Endothelial cell (in vitro differentiated cells): ENCODE results near the gene SIAH2. TPM values are rescaled to one million over a fixed set of nuclear protein-coding genes. Genes with fewer than 3 reads are reported as not detected.

Experiments used
- DNase-seq: peaks from one replicate; pipeline ENCODE4 v3.0.0; 2021; ENCODE audit warnings: low spot score
- H3K27ac Mint-ChIP-seq: one replicate; pipeline ENCODE4 v1.8.0; 2021; ENCODE audit warnings: mixed read lengths, inconsistent platforms; ENCODE audit not compliant: unreplicated experiment
- H3K27me3 Mint-ChIP-seq: one replicate; pipeline ENCODE4 v1.8.0; 2021; ENCODE audit warnings: mild to moderate bottlenecking, moderate library complexity, mixed read lengths, inconsistent platforms; ENCODE audit not compliant: unreplicated experiment
- H3K36me3 Mint-ChIP-seq: one replicate; pipeline ENCODE4 v1.8.0; 2021; ENCODE audit warnings: mild to moderate bottlenecking, low read depth, mixed read lengths, inconsistent platforms; ENCODE audit not compliant: unreplicated experiment
- H3K4me1 Mint-ChIP-seq: one replicate; pipeline ENCODE4 v1.8.0; 2021; ENCODE audit warnings: mild to moderate bottlenecking, mixed read lengths, inconsistent platforms; ENCODE audit not compliant: unreplicated experiment
- H3K4me3 Mint-ChIP-seq: one replicate; pipeline ENCODE4 v1.8.0; 2021; ENCODE audit warnings: mild to moderate bottlenecking, mixed read lengths, inconsistent platforms; ENCODE audit not compliant: unreplicated experiment
- H3K9me3 Mint-ChIP-seq: one replicate; pipeline ENCODE4 v1.8.0; 2021; ENCODE audit warnings: mixed read lengths, inconsistent platforms; ENCODE audit not compliant: unreplicated experiment
- total RNA-seq: library from RNA; stranded (reverse); fragmentation: NEBNext Ultra II Directional; extraction: Animal tissue kit (Norgen Biotek cat#: 25700); gene quantifications from one replicate; pipeline ENCODE4 v1.2.1, GENCODE V29; 2021; ENCODE audit not compliant: unreplicated experiment
- TF ChIP-seq, protein P1 (sequence below): fragments of 200-600 bp; sonication (generic); IDR thresholded peaks from one replicate; pipeline ENCODE4 v1.5.0; 2021; ENCODE audit warnings: antibody characterized with exemption; ENCODE audit not compliant: unreplicated experiment

The SIAH2 gene
- total RNA-seq, 1 donor from 2014 or later: 13.2 TPM

DNA sequence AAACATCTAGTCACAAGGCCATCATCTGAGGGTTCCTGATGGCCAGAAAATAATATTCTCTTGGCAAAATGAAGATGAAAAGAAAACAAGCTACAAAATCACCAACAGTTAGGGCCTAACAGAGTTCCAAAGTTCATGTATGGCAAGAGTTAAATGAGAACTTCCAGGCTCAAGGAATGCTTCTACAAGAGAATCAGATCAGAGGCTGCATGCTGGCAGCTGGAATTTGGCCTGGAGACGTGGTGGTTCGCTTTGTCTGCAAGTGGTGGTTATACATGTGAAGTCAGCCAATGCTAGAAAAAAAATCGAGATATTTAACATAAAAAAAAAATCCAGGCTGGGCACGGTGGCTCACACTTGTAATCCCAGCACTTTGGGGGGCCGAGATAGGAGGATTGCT is 5.6 kb downstream of the SIAH2 start:
- Mint-ChIP-seq H3K4me1 (peaks cover 13% of the 10 kb centered on the region), H3K9me3 (no peaks in the 10 kb centered on the region), H3K36me3 (peaks cover 6% of the 10 kb centered on the region), H3K4me3 (no peak overlapping the region), H3K27ac (no peak overlapping the region), H3K27me3 (peaks cover 5% of the 10 kb centered on the region)
- TF ChIP-seq, protein P1, sequence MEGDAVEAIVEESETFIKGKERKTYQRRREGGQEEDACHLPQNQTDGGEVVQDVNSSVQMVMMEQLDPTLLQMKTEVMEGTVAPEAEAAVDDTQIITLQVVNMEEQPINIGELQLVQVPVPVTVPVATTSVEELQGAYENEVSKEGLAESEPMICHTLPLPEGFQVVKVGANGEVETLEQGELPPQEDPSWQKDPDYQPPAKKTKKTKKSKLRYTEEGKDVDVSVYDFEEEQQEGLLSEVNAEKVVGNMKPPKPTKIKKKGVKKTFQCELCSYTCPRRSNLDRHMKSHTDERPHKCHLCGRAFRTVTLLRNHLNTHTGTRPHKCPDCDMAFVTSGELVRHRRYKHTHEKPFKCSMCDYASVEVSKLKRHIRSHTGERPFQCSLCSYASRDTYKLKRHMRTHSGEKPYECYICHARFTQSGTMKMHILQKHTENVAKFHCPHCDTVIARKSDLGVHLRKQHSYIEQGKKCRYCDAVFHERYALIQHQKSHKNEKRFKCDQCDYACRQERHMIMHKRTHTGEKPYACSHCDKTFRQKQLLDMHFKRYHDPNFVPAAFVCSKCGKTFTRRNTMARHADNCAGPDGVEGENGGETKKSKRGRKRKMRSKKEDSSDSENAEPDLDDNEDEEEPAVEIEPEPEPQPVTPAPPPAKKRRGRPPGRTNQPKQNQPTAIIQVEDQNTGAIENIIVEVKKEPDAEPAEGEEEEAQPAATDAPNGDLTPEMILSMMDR: no peak
- DNase-seq: no peak

DNA sequence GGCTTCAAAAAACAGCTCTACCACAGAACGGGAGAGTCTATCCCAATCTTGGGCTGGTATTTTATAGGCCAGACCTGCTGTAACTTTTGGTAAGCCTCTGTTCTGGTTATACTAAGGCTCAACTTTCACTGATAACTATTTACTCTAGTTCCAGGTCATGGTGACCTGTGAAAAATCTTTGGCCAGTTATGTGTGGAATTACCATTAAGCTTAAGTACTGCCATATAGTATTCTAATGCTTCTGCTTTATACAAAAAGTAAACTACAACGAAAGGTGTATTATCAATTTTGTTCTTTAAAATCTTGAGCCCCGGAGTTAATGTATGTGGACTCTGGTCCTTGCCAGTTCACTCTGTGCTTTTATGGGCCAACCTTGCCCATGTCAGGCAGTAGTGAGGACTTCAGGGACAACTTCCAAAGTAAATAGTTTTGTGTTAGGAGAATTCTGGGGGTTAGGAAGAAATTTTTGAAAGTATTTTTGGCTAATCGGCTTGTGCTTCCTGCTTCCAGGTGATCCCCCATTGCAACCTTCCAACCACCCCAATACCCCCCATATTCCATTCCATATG is 6.4 kb downstream of the SIAH2 start:
- Mint-ChIP-seq H3K4me1 (peaks cover 10% of the 10 kb centered on the region), H3K36me3 (peaks cover 6% of the 10 kb centered on the region), H3K27me3 (peaks cover 5% of the 10 kb centered on the region), H3K27ac (no peak overlapping the region), H3K4me3 (no peak overlapping the region), H3K9me3 (no peaks in the 10 kb centered on the region)
- no peak for DNase-seq
- TF ChIP-seq, protein P1: no peak

DNA sequence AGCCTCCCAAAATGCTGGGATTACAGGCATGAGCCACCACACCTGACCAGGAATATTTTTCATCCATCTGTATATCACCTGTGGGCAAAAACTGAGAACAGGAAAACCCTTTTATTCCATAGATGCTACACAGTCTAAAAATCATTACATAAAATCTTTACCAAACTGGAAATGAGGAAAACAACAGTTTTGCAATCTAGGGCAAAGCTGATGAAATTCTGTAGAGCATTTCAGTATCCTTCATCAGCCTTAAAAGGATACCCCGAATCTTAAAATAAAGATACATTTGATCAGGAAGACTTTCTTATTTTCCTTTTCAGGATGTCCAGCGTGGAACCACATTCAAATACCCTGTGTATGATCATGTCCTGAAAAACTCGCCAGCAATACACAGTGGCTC is 7.1 kb downstream of the SIAH2 start:
- no peaks in the 10 kb centered on the region for H3K9me3 Mint-ChIP-seq
- TF ChIP-seq, protein P1: no peak
- H3K4me3 Mint-ChIP-seq: no peak overlapping the region
- peaks cover 5% of the 10 kb centered on the region for H3K4me1 Mint-ChIP-seq
- DNase-seq: no peak
- peaks cover 6% of the 10 kb centered on the region for H3K36me3 Mint-ChIP-seq
- no peak overlapping the region for H3K27ac Mint-ChIP-seq
- H3K27me3 Mint-ChIP-seq: peaks cover 4% of the 10 kb centered on the region

DNA sequence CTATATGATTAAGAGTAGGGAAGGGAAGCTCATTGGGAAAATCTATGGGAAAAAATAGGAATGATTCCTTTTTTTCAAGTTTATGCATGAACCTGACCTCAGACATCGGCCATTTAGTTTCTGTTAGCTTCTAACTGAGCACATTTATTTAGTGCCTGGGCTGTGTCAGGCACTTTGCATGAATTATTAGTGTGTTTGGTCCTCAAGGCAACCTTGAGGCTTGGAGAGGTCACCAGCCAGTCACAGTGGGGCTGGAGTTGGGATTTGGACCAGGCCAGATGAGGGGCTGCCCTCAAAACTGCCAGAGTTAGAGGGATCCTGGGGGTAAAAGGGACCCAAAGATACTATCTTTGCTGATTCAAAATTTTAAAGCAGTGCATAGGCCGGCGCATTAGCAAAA is 8.1 kb downstream of the SIAH2 start:
- H3K36me3 Mint-ChIP-seq: peaks cover 6% of the 10 kb centered on the region
- H3K27ac Mint-ChIP-seq: no peak overlapping the region
- H3K4me1 Mint-ChIP-seq: no peaks in the 10 kb centered on the region
- TF ChIP-seq, protein P1: no peak
- no peak overlapping the region for H3K4me3 Mint-ChIP-seq
- H3K27me3 Mint-ChIP-seq: peaks cover 2% of the 10 kb centered on the region
- H3K9me3 Mint-ChIP-seq: no peaks in the 10 kb centered on the region
- DNase-seq: no peak

- Mint-ChIP-seq H3K36me3 (peaks cover 6% of the 10 kb centered on the region), H3K4me3 (no peak overlapping the region), H3K9me3 (no peaks in the 10 kb centered on the region), H3K27me3 (peaks cover 2% of the 10 kb centered on the region), H3K4me1 (no peaks in the 10 kb centered on the region), H3K27ac (no peak overlapping the region)
- DNase-seq: no peak
- TF ChIP-seq, protein P1: no peak
Observed at GRCh38 chr3:150751781-150752263, 11.1 kb downstream of the SIAH2 start.
